Measurements from ENCODE around the gene FZD4.

The FZD4 gene

GRCh38 chr11:86932924-86933875 is 22.0 kb downstream of the FZD4 start:
- Histone ChIP-seq H3K27me3 (ENCODE audit: control insufficient read depth, insufficient read depth, low read length) (no peaks in the 10 kb centered on the region), H3K9me3 (ENCODE audit: control insufficient read depth, low read depth, low read length) (no peaks in the 10 kb centered on the region), H3K9ac (ENCODE audit: low read length) (no peak overlapping the region), H3K4me1 (ENCODE audit: control insufficient read depth, low read depth, low read length) (peaks cover 21% of the 10 kb centered on the region), H3K36me3 (ENCODE audit: control insufficient read depth, low read depth, low read length) (no peaks in the 10 kb centered on the region), H3K4me3 (ENCODE audit: low read length) (no peak overlapping the region), H3K27ac (ENCODE audit: low read length) (no peak overlapping the region)

DNA sequence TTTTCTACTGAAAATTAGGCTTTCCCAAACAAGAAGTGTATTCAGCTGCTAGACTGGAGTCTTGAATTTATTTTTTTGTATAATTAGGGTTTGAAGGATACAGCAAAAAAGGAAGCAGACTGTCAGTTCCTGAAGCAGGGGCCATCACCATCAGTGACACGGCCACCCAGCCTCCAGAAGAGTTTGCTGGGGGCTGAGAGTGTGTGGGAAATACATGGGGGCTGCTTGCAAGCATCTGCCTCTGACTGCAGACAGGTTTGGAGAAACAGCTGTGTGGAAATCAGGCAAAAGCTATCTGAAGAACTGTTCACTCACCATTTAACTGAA is 23.0 kb downstream of the FZD4 start:
- Histone ChIP-seq H3K4me3 (ENCODE audit: low read length) (no peak overlapping the region), H3K27ac (ENCODE audit: low read length) (no peak overlapping the region), H3K9me3 (ENCODE audit: control insufficient read depth, low read depth, low read length) (no peaks in the 10 kb centered on the region), H3K27me3 (ENCODE audit: control insufficient read depth, insufficient read depth, low read length) (no peaks in the 10 kb centered on the region), H3K9ac (ENCODE audit: low read length) (no peak overlapping the region), H3K36me3 (ENCODE audit: control insufficient read depth, low read depth, low read length) (no peaks in the 10 kb centered on the region), H3K4me1 (ENCODE audit: control insufficient read depth, low read depth, low read length) (peaks cover 21% of the 10 kb centered on the region)

DNA sequence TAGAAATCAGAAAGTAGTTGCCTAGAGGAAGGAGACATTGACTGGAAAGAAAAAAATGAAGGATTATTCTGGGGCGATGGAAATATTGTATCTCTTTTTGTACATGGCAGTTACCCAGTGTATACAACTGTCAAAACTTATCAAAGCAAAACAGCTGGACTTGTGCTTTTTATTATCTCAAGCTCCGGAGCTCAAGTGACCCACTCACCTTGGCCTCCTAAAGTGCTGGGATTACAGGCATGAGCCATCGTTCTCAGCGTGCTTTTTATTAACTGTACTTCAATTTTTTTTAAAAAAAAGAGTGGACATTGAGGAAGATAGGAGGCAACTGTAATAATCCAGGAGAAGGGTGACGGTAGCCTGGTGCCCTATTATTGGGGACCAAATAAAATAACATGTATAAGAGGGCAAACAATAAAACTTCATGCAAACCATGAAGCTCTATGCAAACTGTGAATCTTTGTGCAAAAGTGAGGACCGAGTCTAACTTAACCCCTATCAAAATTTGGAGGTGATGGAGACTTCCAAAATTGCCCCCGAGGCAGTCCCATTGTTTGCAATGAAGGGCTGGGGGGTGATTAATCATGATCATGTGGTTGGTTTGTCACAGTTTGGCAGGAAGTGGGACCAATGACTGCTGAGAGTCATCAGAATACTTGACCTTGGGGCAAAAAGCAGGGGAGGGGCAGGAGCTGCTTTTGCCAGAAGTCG is 23.5 kb downstream of the FZD4 start:
- H3K27ac ChIP-seq (ENCODE audit: low read length), result no peak overlapping the region
- H3K4me1 ChIP-seq (ENCODE audit: control insufficient read depth, low read depth, low read length), result peaks cover 21% of the 10 kb centered on the region
- H3K4me3 ChIP-seq (ENCODE audit: low read length), result no peak overlapping the region

DNA sequence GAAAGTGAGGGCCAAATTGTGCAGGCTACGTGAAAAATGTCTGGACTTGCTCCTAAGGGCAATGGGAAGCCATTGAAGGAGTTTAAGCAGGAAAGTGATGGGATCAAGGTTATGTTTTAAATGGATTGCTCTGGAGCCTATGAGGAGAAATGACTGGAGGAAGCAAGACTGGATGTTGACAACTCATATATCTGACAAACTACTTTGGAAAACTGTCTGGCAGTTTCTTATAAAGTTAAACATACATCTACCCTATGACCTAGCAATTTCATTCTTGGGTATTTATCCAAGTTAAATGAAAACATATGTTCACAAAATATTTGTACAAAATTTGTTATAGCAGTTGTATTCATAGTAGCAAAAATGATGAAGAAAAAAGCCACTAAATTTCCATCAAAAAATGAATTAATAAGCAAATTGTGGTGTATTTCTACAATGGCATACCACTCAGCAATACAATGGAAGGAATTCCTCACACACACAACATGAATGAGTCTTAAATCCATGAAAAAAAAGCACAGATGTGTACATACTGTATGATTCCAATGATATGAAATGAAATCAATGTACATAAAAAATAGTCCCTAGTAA is 24.1 kb downstream of the FZD4 start:
- Histone ChIP-seq H3K4me3 (ENCODE audit: low read length) (no peak overlapping the region), H3K27ac (ENCODE audit: low read length) (no peak overlapping the region), H3K9ac (ENCODE audit: low read length) (no peak overlapping the region), H3K9me3 (ENCODE audit: control insufficient read depth, low read depth, low read length) (no peaks in the 10 kb centered on the region), H3K4me1 (ENCODE audit: control insufficient read depth, low read depth, low read length) (peaks cover 21% of the 10 kb centered on the region), H3K27me3 (ENCODE audit: control insufficient read depth, insufficient read depth, low read length) (no peaks in the 10 kb centered on the region), H3K36me3 (ENCODE audit: control insufficient read depth, low read depth, low read length) (no peaks in the 10 kb centered on the region)

More for the DNA sequence above, 23.5 kb downstream of the FZD4 start:
- Histone ChIP-seq H3K36me3 (ENCODE audit: control insufficient read depth, low read depth, low read length) (no peaks in the 10 kb centered on the region), H3K9me3 (ENCODE audit: control insufficient read depth, low read depth, low read length) (no peaks in the 10 kb centered on the region), H3K27me3 (ENCODE audit: control insufficient read depth, insufficient read depth, low read length) (no peaks in the 10 kb centered on the region), H3K9ac (ENCODE audit: low read length) (no peak overlapping the region)

DNA sequence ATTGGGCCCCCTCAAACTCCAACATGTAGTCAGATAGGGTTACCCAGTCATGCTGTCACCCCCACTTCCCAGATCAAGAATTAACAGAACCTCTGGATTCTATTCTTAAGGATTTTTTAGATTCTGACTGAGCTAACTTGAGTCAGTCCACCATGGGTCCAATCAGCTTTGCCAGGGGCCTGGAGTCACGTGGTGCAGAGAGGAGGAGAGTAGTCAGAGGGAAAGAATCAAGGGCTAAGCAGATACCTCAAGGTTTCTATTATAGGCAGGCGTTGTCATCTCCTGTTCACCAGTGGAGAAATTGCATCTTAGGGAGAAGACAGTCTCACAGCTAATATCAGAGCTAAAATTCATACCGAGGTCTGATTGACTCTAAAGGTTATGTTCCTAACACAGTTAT is 28.2 kb downstream of the FZD4 start:
- H3K9ac ChIP-seq (ENCODE audit: low read length), result no peak overlapping the region
- no peaks in the 10 kb centered on the region for H3K27me3 ChIP-seq (ENCODE audit: control insufficient read depth, insufficient read depth, low read length)
- no peaks in the 10 kb centered on the region for H3K9me3 ChIP-seq (ENCODE audit: control insufficient read depth, low read depth, low read length)
- no peak overlapping the region for H3K27ac ChIP-seq (ENCODE audit: low read length)
- H3K4me3 ChIP-seq (ENCODE audit: low read length), result no peak overlapping the region
- no peaks in the 10 kb centered on the region for H3K36me3 ChIP-seq (ENCODE audit: control insufficient read depth, low read depth, low read length)
- H3K4me1 ChIP-seq (ENCODE audit: control insufficient read depth, low read depth, low read length), result peaks cover 20% of the 10 kb centered on the region

DNA sequence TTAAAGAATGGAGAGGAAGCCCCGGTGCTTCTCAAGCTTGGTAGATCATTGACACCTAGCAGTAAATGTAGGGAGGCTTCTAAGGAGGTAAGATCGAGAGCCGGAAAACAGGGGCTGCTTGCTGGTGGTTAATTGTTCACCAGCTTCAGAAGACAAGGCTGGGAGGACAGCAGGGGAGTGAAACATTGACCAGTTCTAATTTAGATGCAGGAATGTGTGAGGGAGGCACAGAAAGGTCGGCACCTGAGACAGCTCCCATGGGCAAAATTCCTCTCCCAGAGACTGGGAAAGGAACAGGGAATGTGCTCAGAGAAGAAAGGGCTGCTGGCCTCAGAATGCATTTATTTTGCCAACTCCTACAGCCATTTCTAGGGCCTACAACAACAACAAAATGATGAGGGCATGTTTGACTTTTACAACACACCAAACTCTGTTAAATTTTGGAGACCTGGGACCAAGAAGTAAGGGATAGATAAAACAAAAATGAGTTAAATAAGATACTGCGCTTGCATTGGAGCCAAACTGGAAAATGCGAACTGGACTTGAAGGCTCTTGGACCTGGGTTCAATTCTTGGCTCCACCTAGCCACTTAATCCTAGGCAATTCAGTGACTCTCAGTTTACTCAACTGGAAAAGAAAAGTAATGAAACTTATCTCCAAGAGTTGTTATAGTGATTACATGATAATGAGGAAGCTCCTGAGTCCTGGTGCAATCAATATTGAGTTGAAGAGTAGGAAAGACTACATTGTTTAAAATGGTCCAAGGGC is 31.0 kb downstream of the FZD4 start:
- Histone ChIP-seq H3K9me3 (ENCODE audit: control insufficient read depth, low read depth, low read length) (no peaks in the 10 kb centered on the region), H3K36me3 (ENCODE audit: control insufficient read depth, low read depth, low read length) (no peaks in the 10 kb centered on the region), H3K9ac (ENCODE audit: low read length) (no peak overlapping the region), H3K4me3 (ENCODE audit: low read length) (no peak overlapping the region), H3K4me1 (ENCODE audit: control insufficient read depth, low read depth, low read length) (peaks cover 19% of the 10 kb centered on the region), H3K27me3 (ENCODE audit: control insufficient read depth, insufficient read depth, low read length) (no peaks in the 10 kb centered on the region), H3K27ac (ENCODE audit: low read length) (no peak overlapping the region)

DNA sequence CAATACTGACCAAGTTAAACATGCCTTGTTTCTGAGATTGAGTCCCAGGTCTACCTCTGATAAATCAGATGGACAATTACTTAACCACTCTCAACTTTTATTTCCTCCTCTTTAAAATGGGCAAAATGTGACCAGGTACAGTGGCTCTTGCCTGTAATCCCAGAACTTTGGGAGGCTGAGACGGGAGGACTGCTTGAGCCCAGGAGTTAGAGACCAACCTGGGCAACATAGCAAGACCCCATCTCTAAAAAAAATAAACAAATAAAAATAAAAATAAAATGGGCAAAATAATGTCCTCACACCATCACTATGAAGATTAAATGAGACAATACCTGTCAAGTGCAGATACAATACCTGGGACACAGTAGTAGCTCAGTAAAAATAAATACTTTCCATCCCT is 33.0 kb downstream of the FZD4 start:
- no peak overlapping the region for H3K4me3 ChIP-seq (ENCODE audit: low read length)
- no peaks in the 10 kb centered on the region for H3K9me3 ChIP-seq (ENCODE audit: control insufficient read depth, low read depth, low read length)
- no peak overlapping the region for H3K27ac ChIP-seq (ENCODE audit: low read length)
- H3K36me3 ChIP-seq (ENCODE audit: control insufficient read depth, low read depth, low read length), result no peaks in the 10 kb centered on the region
- H3K4me1 ChIP-seq (ENCODE audit: control insufficient read depth, low read depth, low read length), result peaks cover 19% of the 10 kb centered on the region
- H3K9ac ChIP-seq (ENCODE audit: low read length), result no peak overlapping the region
- no peaks in the 10 kb centered on the region for H3K27me3 ChIP-seq (ENCODE audit: control insufficient read depth, insufficient read depth, low read length)

DNA sequence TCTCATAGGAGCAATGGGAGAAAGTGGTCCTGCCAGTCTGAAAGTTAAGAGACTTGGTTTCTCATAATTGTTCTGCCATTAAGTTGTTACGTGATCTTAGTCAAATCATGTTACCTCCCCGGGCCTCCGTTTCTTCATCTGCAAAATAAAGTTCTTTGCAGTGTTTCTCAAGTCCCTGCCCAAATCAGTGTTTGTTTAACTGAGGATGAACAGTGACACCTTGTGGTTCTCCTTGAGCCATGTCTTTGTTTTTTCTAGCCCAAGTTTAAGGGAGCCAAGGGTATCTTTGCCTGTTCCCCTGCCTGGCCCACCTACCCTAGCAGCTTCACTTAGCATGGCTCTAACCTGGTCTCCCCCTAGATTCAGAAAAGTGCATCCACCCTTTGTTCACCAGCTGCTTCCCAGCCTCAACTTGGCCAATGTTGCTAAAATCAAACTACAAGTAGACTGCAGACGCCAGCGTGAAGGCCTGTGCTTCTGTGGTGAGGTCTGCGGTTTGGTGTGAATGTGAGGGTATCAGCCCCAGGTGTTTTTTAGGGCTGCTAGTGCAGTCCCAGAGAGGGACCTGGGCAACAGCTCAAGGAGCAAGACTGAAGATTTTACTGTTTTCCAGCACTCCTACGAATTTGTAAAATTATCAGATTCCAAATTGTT is 35.5 kb downstream of the FZD4 start:
- Histone ChIP-seq H3K4me1 (ENCODE audit: control insufficient read depth, low read depth, low read length) (peaks cover 13% of the 10 kb centered on the region), H3K27ac (ENCODE audit: low read length) (no peak overlapping the region)

DNA sequence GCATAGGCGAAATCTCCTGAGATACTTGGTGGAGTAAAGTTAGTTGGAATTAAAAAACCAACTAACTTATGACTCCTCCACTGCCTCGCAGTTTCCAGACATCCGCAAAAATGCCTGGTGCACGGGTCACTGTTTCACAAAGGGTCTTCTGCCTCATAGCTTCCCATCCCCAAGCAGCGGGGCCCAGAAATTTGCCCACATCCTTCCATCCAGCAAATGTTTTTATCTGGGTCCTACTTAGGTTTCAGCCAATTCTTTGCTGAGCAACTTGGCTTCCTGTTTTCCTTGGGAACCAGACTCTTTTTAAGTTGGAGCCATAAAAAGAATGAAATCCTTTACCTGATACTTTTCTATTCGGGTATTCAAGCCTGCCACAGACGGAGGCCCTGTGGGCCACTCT is 36.2 kb downstream of the FZD4 start:
- Histone ChIP-seq H3K27me3 (ENCODE audit: control insufficient read depth, insufficient read depth, low read length) (no peaks in the 10 kb centered on the region), H3K27ac (ENCODE audit: low read length) (no peak overlapping the region), H3K9me3 (ENCODE audit: control insufficient read depth, low read depth, low read length) (no peaks in the 10 kb centered on the region), H3K4me1 (ENCODE audit: control insufficient read depth, low read depth, low read length) (peaks cover 6% of the 10 kb centered on the region), H3K36me3 (ENCODE audit: control insufficient read depth, low read depth, low read length) (no peaks in the 10 kb centered on the region), H3K9ac (ENCODE audit: low read length) (no peak overlapping the region), H3K4me3 (ENCODE audit: low read length) (no peak overlapping the region)

More for the DNA sequence above, 35.5 kb downstream of the FZD4 start:
- Histone ChIP-seq H3K27me3 (ENCODE audit: control insufficient read depth, insufficient read depth, low read length) (no peaks in the 10 kb centered on the region), H3K36me3 (ENCODE audit: control insufficient read depth, low read depth, low read length) (no peaks in the 10 kb centered on the region), H3K9me3 (ENCODE audit: control insufficient read depth, low read depth, low read length) (no peaks in the 10 kb centered on the region), H3K4me3 (ENCODE audit: low read length) (no peak overlapping the region), H3K9ac (ENCODE audit: low read length) (no peak overlapping the region)

DNA sequence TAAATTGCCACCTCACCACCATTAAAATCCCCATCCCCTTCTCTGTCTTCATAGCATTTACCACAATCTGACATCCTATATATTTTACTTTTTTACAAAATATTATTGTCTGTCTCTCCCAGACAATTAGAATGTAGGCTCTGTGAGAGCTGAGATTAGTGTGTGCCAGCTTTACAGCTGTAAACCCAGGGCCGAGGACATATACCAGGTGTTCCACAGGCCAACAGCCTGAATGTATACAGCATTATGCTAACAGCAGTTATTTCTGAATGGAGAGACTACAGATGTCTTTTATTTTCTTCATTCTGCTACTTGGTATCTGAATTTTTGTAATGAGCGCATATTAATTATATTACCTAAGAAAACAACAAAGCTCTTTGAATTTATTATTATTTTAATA is 36.7 kb downstream of the FZD4 start:
- Histone ChIP-seq H3K9me3 (ENCODE audit: control insufficient read depth, low read depth, low read length) (no peaks in the 10 kb centered on the region), H3K27me3 (ENCODE audit: control insufficient read depth, insufficient read depth, low read length) (no peaks in the 10 kb centered on the region), H3K4me3 (ENCODE audit: low read length) (no peak overlapping the region), H3K4me1 (ENCODE audit: control insufficient read depth, low read depth, low read length) (peaks cover 2% of the 10 kb centered on the region), H3K9ac (ENCODE audit: low read length) (no peak overlapping the region), H3K27ac (ENCODE audit: low read length) (no peak overlapping the region), H3K36me3 (ENCODE audit: control insufficient read depth, low read depth, low read length) (no peaks in the 10 kb centered on the region)

DNA sequence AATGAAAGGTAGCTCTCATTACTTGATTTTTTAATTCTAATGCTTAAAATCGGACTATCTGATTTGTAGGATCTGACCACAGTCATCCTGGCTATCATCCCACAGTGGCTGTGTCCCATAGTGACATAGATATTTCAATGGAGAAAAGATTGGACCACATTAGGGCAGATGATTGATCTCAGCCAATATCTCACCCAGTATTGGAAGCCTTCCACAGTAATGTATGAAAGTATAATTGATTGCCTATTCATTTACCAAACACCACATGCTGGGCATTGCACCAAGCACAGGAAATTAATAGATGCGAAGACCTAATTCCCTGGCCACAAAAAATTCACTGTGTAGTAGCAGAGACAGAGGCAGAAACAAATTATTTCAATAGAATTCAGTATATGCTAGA is 37.6 kb downstream of the FZD4 start:
- H3K36me3 ChIP-seq (ENCODE audit: control insufficient read depth, low read depth, low read length), result no peaks in the 10 kb centered on the region
- no peaks in the 10 kb centered on the region for H3K4me1 ChIP-seq (ENCODE audit: control insufficient read depth, low read depth, low read length)
- H3K27ac ChIP-seq (ENCODE audit: low read length), result no peak overlapping the region
- no peak overlapping the region for H3K4me3 ChIP-seq (ENCODE audit: low read length)
- H3K9ac ChIP-seq (ENCODE audit: low read length), result no peak overlapping the region
- H3K9me3 ChIP-seq (ENCODE audit: control insufficient read depth, low read depth, low read length), result no peaks in the 10 kb centered on the region
- H3K27me3 ChIP-seq (ENCODE audit: control insufficient read depth, insufficient read depth, low read length), result no peaks in the 10 kb centered on the region

Measured in iPS-18a (cell line).